GM21786 (cell line): Measurements from ENCODE around the gene DAW1.
"Not testable (repeated sequence)": the region's sequence is repeated elsewhere in the genome, so short reads cannot be mapped to it uniquely, and the experiment has no call there.

Source experiments
- ATAC-seq: cut with Tn5 transposase; IDR thresholded peaks from one replicate; pipeline ENCODE4 v1.9.1; 2021; ENCODE audit not compliant: unreplicated experiment

DAW1 gene

GRCh38 chr2:227908266-227909054 is 37.0 kb downstream of the DAW1 start:
- ATAC-seq: no peak

- ATAC-seq: no peak
These were observed 42.9 kb downstream of the DAW1 start for GRCh38 chr2:227914362-227914761.

GRCh38 chr2:227921648-227922047 is 50.2 kb downstream of the DAW1 start:
- ATAC-seq: no peak

GRCh38 chr2:227932001-227932400 is 60.6 kb downstream of the DAW1 start:
- ATAC-seq: no peak

GRCh38 chr2:227932403-227932802 is 61.0 kb downstream of the DAW1 start:
- ATAC-seq: no peak

- ATAC-seq: no peak
These were observed 62.5 kb downstream of the DAW1 start for GRCh38 chr2:227933884-227934283.

- ATAC-seq: not testable (repeated sequence)
These were observed 64.8 kb downstream of the DAW1 start for GRCh38 chr2:227936249-227936648.

GRCh38 chr2:227939271-227940027 is 68.0 kb downstream of the DAW1 start:
- ATAC-seq: no peak

GRCh38 chr2:227942021-227942420 is 70.6 kb downstream of the DAW1 start:
- ATAC-seq: peak; percentile 50

GRCh38 chr2:227942965-227943364 is 71.5 kb downstream of the DAW1 start:
- ATAC-seq: no peak

GRCh38 chr2:227960317-227960716 is 88.9 kb downstream of the DAW1 start:
- ATAC-seq: no peak

GRCh38 chr2:227971619-227972230 is 100.3 kb downstream of the DAW1 start:
- ATAC-seq: no peak

GRCh38 chr2:227973241-227973640 is 101.8 kb downstream of the DAW1 start:
- ATAC-seq: no peak
